Common myeloid progenitor, CD34-positive (primary cell): Measurements from ENCODE around the gene OLFML2B.

Source experiments
- CTCF ChIA-PET: fragments of 350-600 bp; sonication (Branson Sonifier 250); formaldehyde crosslinking; loops from one replicate; lab custom pipeline; 2021; ENCODE audit warnings: antibody characterized with exemption; lab: Charles Lee
- POLR2A ChIA-PET: fragments of 350-600 bp; sonication (Branson Sonifier 250); formaldehyde crosslinking; loops from one replicate; lab custom pipeline; 2021; ENCODE audit warnings: antibody characterized with exemption; lab: Charles Lee
- DNase-seq, 3 donors: peaks; one replicate each; pipeline versions ENCODE4 v3.0.0 to v3.0.0-alpha.2; 2013
- H3K27ac ChIP-seq, 2 experiments: 1 replicate in 1 of 2; 2 replicates in 1 of 2; pipeline ENCODE4 v1.7.0; 2013; ENCODE audit warnings: inconsistent platforms in 2 of 2, low read length in 2 of 2, mild to moderate bottlenecking in 2 of 2, low read depth in 1 of 2, moderate library complexity in 1 of 2; ENCODE audit not compliant: severe bottlenecking in 2 of 2, insufficient read depth in 1 of 2, poor library complexity in 1 of 2
- H3K27me3 ChIP-seq, 5 experiments: replicated peaks in 2 of 5; 1 replicate in 3 of 5; 2 replicates in 2 of 5; pipeline versions ENCODE4 v1.6.1 to v1.7.0; 2013; ENCODE audit warnings: low read length in 4 of 5, mild to moderate bottlenecking in 2 of 5, moderate library complexity in 2 of 5, inconsistent platforms in 1 of 5; ENCODE audit not compliant: insufficient read depth in 5 of 5, control insufficient read depth in 4 of 5
- H3K36me3 ChIP-seq, 4 experiments: 1 replicate in 2 of 4; 2 replicates in 2 of 4; pipeline versions ENCODE4 v1.6.1 to v1.7.0; 2013; ENCODE audit warnings: low read length in 3 of 4, control low read depth in 1 of 4, mild to moderate bottlenecking in 1 of 4; ENCODE audit not compliant: control insufficient read depth in 4 of 4, insufficient read depth in 4 of 4
- H3K4me1 ChIP-seq, 4 experiments: 1 replicate in 3 of 4; 2 replicates in 1 of 4; pipeline versions ENCODE4 v1.6.1 to v1.7.1; 2013; ENCODE audit warnings: low read length in 3 of 4, mild to moderate bottlenecking in 3 of 4, control low read depth in 1 of 4, inconsistent platforms in 1 of 4, moderate library complexity in 1 of 4; ENCODE audit not compliant: control insufficient read depth in 4 of 4, insufficient read depth in 4 of 4; ENCODE audit errors: control extremely low read depth in 1 of 4
- H3K4me3 ChIP-seq, 7 experiments: 1 replicate in 4 of 7; 2 replicates in 3 of 7; pipeline versions ENCODE4 v1.5.1 to v1.7.0; 2013; ENCODE audit warnings: mild to moderate bottlenecking in 7 of 7, low read length in 6 of 7, moderate library complexity in 6 of 7, inconsistent platforms in 2 of 7, low read depth in 2 of 7, control low read depth in 1 of 7; ENCODE audit not compliant: insufficient read depth in 4 of 7, control insufficient read depth in 1 of 7; ENCODE audit errors: extremely low read depth in 1 of 7
- H3K9me3 ChIP-seq, 5 experiments: 1 replicate in 4 of 5; 2 replicates in 1 of 5; pipeline versions ENCODE4 v1.6.1 to v1.7.1; 2013; ENCODE audit warnings: low read length in 4 of 5, mild to moderate bottlenecking in 2 of 5, inconsistent platforms in 1 of 5, low read depth in 1 of 5, moderate library complexity in 1 of 5; ENCODE audit not compliant: control insufficient read depth in 4 of 5, insufficient read depth in 2 of 5; ENCODE audit errors: control extremely low read depth in 1 of 5
- WGBS: methylation state at CpG from one replicate; pipeline ENCODE4 v1.1.5; 2013; ENCODE audit not compliant: insufficient coverage; 5-methylcytosine and 5-hydroxymethylcytosine counted together

Gene OLFML2B

DNA sequence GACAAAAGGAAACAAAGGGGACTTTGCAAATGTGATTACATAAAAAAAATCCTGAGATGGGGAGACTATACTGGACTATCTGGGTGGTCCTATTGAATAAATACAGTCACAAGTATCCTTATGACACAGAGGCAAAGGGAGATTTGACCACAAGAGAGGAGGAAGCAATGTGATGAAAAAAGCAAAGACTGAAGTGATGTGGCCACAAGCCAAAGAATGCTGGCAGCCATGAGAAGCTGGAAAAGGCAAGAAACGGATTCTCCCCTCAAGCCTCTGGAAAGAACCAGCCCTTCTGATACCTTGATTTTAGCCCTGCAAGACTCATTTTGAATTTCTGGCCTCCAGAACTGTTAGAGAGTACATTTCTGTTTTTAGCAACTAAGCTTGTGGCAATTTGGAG lies 36.4 kb downstream of the OLFML2B start:
- peaks cover 0 to 17% (median 0%) of the 10 kb centered on the region in 5 experiments for H3K9me3 ChIP-seq
- no peak overlapping the region for H3K4me3 ChIP-seq
- no peak overlapping the region for H3K27ac ChIP-seq
- POLR2A ChIA-PET: no interaction called here
- no peaks in the 10 kb centered on the region for H3K27me3 ChIP-seq
- WGBS: 100% methylated on average over 1 of the region's 1 CpG
- DNase-seq: no peak
- peaks cover 0 to 20% (median 3%) of the 10 kb centered on the region in 4 experiments for H3K4me1 ChIP-seq
- CTCF ChIA-PET: interaction anchor here (1.2 to 1.3 kb wide), 2 partner anchors 15 to 28 kb away, joined by 3 to 4 read pairs; no protein-coding TSS in a partner anchor
- H3K36me3 ChIP-seq: no peaks in the 10 kb centered on the region

DNA sequence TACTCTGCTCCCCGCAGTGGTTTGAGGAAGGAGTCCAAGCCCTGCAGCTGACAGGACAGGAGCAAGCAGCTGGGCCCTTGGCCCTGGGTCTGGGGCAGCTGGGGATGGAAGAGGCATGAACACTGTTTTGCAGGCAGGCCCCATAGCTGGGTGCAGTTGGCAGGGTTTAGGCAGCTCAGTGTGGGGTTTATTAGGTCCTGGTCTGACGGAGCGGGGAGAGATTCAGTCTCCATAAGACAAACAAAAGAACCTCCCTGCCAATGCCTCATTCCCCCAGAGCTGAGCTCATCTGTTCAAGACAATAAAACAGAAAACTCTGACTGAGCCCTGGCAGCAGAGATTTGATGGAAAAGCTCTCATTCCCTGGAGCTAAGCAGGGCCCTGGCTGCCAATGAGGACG lies 37.3 kb downstream of the OLFML2B start:
- H3K27ac ChIP-seq: no peak overlapping the region
- no peak for DNase-seq
- H3K4me3 ChIP-seq: no peak overlapping the region
- no peaks in the 10 kb centered on the region for H3K36me3 ChIP-seq
- H3K27me3 ChIP-seq: no peaks in the 10 kb centered on the region
- 90% methylated on average over 3 of the region's 4 CpGs for WGBS
- H3K4me1 ChIP-seq: peaks cover 0 to 26% (median 3%) of the 10 kb centered on the region in 4 experiments
- ChIA-PET POLR2A (no interaction called here), CTCF (interaction anchor here (0.9 to 1.3 kb wide), 3 partner anchors 12 to 89 kb away, joined by 3 to 4 read pairs (median 3); no protein-coding TSS in a partner anchor)
- H3K9me3 ChIP-seq: peaks cover 0 to 11% (median 0%) of the 10 kb centered on the region in 5 experiments

DNA sequence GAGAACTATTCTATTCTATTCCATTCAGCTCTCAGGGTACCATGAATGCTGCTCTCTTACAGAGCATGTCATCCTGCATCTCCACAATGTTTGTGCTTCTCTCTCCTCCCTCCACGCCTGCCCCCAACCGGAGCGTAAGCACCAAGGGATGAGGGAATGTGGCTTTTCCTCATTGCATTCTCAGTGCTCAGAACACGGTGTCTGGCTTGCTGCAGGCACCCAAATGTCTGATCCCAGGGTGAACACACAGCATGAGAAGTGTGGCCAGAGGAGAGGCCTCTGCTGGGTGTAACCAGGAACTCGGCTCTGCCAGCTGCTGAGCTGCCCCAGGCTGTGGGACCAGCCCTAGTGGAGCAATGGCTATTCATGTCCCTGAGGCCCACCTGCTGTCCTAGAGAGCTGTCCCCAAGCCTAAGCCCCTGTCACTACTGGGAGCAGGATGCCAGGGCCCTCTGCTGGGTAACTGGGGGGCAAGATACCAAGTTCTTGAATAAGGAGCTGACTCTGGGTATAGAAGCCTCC lies 38.3 kb downstream of the OLFML2B start:
- Histone ChIP-seq H3K27ac (no peak overlapping the region), H3K4me1 (peaks cover 0 to 26% (median 3%) of the 10 kb centered on the region in 4 experiments), H3K4me3 (no peak overlapping the region), H3K36me3 (no peaks in the 10 kb centered on the region), H3K27me3 (peaks cover 0 to 2% (median 0%) of the 10 kb centered on the region in 5 experiments), H3K9me3 (peaks cover 0 to 11% (median 0%) of the 10 kb centered on the region in 5 experiments)
- POLR2A ChIA-PET: no interaction called here
- CTCF ChIA-PET: interaction anchor here (0.9 to 1.2 kb wide), 2 partner anchors 13 to 88 kb away, joined by 3 read pairs; no protein-coding TSS in a partner anchor
- DNase-seq: no peak
- 90% methylated on average over 4 of the region's 5 CpGs for whole genome bisulfite sequencing

DNA sequence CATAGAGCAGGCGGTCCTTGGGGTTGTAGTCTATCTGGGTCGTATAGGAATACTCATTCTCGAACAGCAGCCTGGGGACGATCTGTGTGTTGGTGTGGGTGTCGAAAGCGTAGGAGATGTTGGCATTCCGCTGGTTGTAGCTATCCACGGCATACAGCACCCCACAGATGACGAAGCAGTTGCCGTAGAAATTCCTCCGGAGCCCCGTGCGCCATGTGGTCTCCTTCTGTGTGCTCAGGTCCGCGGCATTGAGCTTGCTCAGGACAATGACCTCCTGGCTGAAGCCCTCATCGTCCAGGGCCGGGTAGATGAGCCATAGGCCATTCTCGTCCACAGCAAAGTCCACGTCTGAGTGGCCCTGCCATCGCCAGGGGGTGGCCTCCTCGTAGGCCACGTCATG lies 39.9 kb downstream of the OLFML2B start:
- CTCF ChIA-PET: no interaction called here
- DNase-seq: no peak
- H3K27ac ChIP-seq: no peak overlapping the region
- peaks cover 0 to 2% (median 0%) of the 10 kb centered on the region in 5 experiments for H3K27me3 ChIP-seq
- H3K36me3 ChIP-seq: no peaks in the 10 kb centered on the region
- WGBS: 96% methylated on average over 19 of the region's 22 CpGs
- no peak overlapping the region for H3K4me3 ChIP-seq
- H3K4me1 ChIP-seq: peaks cover 0 to 16% (median 3%) of the 10 kb centered on the region in 4 experiments
- POLR2A ChIA-PET: no interaction called here
- peaks cover 0 to 11% (median 0%) of the 10 kb centered on the region in 5 experiments for H3K9me3 ChIP-seq

DNA sequence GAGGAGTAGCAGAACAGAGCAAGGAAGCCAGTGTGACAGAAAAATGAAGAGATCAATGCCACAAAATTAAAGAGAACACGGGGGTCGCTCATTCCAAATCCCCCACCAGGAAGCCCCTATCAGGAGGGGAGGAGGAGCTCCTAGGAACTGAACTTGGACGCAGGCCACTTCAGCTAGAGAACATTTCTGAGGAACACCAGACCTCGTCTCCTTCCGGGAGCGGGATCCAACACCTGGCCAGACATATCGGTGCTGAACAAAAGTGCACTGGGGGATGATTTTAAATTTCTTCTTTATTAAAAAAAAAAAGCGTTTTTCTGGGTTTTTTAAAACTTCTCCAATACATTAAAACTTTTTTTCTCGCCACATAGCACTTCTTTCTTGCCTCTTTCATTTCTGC lies 40.8 kb downstream of the OLFML2B start:
- peaks cover 0 to 2% (median 0%) of the 10 kb centered on the region in 5 experiments for H3K27me3 ChIP-seq
- CTCF ChIA-PET: interaction anchor here (0.6 to 0.8 kb wide), 2 partner anchors 36 to 52 kb away, joined by 3 read pairs; no protein-coding TSS in a partner anchor
- 83% methylated on average over 3 of the region's 9 CpGs for WGBS
- no peak for DNase-seq
- POLR2A ChIA-PET: no interaction called here
- H3K4me3 ChIP-seq: no peak overlapping the region
- no peak overlapping the region for H3K27ac ChIP-seq
- peaks cover 0 to 13% (median 3%) of the 10 kb centered on the region in 4 experiments for H3K4me1 ChIP-seq
- peaks cover 0 to 12% (median 2%) of the 10 kb centered on the region in 5 experiments for H3K9me3 ChIP-seq
- no peaks in the 10 kb centered on the region for H3K36me3 ChIP-seq

DNA sequence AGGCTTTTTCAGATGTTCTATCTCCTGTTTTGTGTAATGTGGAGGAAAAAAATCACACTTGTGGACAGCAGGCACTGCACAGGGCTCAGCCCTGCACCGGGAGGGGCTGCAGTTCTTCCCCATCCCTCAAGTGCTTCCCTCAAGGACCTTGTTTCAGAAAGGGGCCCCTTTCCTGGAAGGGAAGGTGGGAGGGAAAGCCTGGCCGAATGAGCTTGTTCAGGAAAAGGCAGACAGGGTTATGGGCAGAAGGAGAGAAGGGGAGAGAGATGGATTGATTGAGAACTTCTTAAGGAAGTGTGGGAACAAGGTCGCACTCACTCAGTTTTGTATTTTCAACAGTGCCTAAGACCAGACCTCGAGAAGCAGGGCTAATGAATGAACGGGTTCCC lies 41.2 kb downstream of the OLFML2B start:
- H3K9me3 ChIP-seq: peaks cover 0 to 8% (median 2%) of the 10 kb centered on the region in 5 experiments
- no peak overlapping the region for H3K4me3 ChIP-seq
- ChIA-PET CTCF (interaction anchor here (0.6 to 0.8 kb wide), 2 partner anchors 37 to 52 kb away, joined by 3 read pairs; no protein-coding TSS in a partner anchor), POLR2A (no interaction called here)
- H3K36me3 ChIP-seq: no peaks in the 10 kb centered on the region
- WGBS: 20% methylated on average over 4 of the region's 5 CpGs
- peaks cover 0 to 13% (median 3%) of the 10 kb centered on the region in 4 experiments for H3K4me1 ChIP-seq
- H3K27me3 ChIP-seq: peaks cover 0 to 2% (median 0%) of the 10 kb centered on the region in 5 experiments
- no peak overlapping the region for H3K27ac ChIP-seq
- no peak for DNase-seq
